Measurements from ENCODE around the gene CEP104.

GRCh38 chr1:3895279-3895950, 38.4 kb upstream of the CEP104 start:
- no peak for TF ChIP-seq EZH2 (IDR thresholded peaks at IDR 0.05; ENCODE audit: low read depth)
- TF ChIP-seq, protein P1, sequence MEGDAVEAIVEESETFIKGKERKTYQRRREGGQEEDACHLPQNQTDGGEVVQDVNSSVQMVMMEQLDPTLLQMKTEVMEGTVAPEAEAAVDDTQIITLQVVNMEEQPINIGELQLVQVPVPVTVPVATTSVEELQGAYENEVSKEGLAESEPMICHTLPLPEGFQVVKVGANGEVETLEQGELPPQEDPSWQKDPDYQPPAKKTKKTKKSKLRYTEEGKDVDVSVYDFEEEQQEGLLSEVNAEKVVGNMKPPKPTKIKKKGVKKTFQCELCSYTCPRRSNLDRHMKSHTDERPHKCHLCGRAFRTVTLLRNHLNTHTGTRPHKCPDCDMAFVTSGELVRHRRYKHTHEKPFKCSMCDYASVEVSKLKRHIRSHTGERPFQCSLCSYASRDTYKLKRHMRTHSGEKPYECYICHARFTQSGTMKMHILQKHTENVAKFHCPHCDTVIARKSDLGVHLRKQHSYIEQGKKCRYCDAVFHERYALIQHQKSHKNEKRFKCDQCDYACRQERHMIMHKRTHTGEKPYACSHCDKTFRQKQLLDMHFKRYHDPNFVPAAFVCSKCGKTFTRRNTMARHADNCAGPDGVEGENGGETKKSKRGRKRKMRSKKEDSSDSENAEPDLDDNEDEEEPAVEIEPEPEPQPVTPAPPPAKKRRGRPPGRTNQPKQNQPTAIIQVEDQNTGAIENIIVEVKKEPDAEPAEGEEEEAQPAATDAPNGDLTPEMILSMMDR (conservative IDR thresholded peaks at IDR 0.05) = no peak

Data from PC-9 (cell line).